ENCODE data around the gene CTAG1B.
"Not testable (repeated sequence)": the region's sequence is repeated elsewhere in the genome, so short reads cannot be mapped to it uniquely, and the experiment has no call there.

CTAG1B gene

DNA sequence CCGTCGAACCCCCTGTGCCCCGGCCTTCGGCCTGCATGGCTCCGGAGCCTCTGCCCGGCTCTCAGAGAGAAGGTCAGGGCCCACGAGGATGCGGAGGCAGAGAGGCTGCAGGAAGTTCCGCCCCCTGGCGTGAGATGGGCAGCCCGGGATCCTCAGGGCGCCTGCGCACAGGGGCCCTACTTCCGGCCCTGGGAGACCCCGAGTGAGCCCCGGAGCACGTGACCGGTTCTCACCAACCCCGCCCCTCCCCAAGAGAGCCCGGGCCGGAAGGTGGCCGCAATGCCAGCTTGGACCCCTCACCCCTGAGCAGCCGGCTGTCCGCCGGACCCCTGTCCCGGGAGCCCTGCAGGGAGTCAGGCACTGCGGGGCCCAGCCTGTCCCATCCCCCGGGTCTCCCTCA lies at the start of gene CTAG1B:
Gene CTAG1B (minus strand): TSS at position 101 of the 400 bp plus-strand sequence. CDS start 64 bp downstream, at position 37.
- not testable (repeated sequence) for DNase-seq (ENCODE audit: insufficient read length, low spot score); FAIRE-seq

DNA sequence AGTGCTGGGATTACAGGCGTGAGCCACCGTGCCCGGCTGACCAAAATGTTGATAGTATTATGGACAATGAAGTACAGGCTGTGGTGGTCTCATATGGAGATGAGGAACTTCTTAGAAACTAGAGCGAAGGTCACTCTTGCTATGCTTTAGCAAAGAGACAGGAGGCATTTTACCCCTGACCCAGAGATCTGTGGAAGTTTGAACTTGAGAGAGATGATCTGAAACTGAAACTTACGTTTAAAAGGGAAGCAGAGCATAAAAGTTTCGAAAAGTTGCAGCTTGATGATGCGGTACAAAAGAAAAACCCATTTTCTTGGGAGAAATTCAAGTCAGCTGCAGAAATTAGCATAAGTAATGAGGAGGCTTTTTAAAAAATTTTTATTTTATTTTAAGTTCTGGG lies 42.8 kb upstream of the CTAG1B start:
- DNase-seq (ENCODE audit: insufficient read length, low spot score) (no peak), FAIRE-seq (no peak)
- TF ChIP-seq, protein P1, sequence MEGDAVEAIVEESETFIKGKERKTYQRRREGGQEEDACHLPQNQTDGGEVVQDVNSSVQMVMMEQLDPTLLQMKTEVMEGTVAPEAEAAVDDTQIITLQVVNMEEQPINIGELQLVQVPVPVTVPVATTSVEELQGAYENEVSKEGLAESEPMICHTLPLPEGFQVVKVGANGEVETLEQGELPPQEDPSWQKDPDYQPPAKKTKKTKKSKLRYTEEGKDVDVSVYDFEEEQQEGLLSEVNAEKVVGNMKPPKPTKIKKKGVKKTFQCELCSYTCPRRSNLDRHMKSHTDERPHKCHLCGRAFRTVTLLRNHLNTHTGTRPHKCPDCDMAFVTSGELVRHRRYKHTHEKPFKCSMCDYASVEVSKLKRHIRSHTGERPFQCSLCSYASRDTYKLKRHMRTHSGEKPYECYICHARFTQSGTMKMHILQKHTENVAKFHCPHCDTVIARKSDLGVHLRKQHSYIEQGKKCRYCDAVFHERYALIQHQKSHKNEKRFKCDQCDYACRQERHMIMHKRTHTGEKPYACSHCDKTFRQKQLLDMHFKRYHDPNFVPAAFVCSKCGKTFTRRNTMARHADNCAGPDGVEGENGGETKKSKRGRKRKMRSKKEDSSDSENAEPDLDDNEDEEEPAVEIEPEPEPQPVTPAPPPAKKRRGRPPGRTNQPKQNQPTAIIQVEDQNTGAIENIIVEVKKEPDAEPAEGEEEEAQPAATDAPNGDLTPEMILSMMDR (IDR thresholded peaks at IDR 0.05; ENCODE audit: insufficient read depth, missing control alignments), result no peak

DNA sequence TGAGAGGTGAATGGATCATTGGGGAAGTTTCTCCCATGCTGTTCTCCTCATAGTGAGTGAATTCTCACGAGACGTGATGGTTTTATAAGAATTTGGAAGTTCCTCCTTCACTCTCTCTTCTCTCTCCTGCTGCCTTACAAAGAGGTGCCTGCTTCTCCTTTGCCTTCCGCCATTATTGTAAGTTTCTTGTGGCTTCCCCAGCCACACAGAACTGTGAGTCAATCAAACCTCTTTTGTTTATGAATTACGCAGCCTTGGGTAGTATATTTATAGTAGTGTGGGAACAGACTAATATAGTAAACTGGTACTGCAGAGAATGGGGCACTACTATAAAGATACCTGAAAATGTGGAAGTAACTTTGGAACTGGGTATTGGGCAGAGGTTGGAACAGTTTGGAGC lies 42.1 kb upstream of the CTAG1B start:
- TF ChIP-seq, protein P1 (IDR thresholded peaks at IDR 0.05; ENCODE audit: insufficient read depth, missing control alignments), result no peak
- FAIRE-seq, result no peak
- no peak for DNase-seq (ENCODE audit: insufficient read length, low spot score)

DNA sequence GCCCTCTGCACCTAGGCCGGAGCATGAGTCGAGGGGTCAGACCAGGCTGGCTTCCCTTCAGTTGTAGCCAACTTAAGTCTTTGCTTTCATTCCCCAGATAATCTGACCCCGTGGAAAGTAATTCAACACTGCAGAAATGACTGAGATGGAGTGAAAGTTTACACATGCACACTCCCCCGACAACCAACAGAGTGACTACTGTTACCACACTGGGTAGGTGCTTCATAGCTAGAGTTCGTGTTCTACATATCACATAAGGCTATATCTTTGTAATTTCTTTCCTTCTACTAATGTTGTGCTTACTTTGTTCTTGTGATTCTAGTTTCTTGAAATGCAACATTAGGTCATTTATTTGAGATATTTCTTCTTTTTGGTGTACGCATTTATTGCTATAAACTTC lies 41.5 kb upstream of the CTAG1B start:
- DNase-seq (ENCODE audit: insufficient read length, low spot score) (no peak), FAIRE-seq (no peak)
- TF ChIP-seq, protein P1 (IDR thresholded peaks at IDR 0.05; ENCODE audit: insufficient read depth, missing control alignments), result no peak

DNA sequence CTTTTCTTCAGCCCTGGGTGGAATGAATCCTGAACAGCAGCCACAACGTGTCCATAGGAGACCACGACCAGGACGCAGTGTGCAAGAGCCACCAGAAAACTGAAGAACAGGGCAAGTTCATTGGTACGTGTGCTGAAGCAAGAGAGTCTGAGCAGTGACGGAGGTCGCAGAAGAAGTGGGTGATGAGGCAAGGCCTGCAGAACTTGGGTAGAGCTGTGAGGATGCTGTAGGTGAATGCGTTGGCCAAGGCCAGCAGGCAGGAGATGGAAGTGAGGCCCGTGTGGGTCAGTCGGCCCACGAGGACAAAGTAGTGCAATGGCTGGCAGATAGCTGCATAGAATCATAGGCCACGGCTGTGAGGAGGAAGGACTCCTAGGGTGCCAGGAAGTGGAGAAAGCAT lies 39.9 kb upstream of the CTAG1B start:
- TF ChIP-seq, protein P1 (IDR thresholded peaks at IDR 0.05; ENCODE audit: insufficient read depth, missing control alignments), result no peak
- DNase-seq (ENCODE audit: insufficient read length, low spot score) (no peak), FAIRE-seq (no peak)

DNA sequence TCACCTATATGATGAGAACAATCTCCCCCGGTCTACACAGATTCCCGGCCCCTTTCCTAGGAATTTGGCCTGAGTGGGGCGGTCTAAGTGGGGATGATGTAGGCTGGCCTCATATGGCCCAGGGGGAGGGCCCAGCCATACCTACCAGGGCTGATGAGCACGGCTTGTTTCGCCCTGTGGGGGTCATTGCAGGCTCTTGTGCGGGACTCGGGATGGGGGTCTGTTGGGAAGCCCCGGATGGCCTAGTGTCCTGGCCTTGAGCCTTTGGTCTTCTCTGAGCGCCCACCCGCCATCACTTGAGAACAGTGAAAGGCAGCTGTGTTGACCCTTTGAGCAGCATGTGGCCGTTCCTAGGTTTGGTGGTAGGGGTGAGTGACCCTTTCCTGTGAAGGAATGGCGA lies 39.1 kb upstream of the CTAG1B start:
- FAIRE-seq, result no peak
- TF ChIP-seq, protein P1 (IDR thresholded peaks at IDR 0.05; ENCODE audit: insufficient read depth, missing control alignments), result no peak
- DNase-seq (ENCODE audit: insufficient read length, low spot score), result no peak

DNA sequence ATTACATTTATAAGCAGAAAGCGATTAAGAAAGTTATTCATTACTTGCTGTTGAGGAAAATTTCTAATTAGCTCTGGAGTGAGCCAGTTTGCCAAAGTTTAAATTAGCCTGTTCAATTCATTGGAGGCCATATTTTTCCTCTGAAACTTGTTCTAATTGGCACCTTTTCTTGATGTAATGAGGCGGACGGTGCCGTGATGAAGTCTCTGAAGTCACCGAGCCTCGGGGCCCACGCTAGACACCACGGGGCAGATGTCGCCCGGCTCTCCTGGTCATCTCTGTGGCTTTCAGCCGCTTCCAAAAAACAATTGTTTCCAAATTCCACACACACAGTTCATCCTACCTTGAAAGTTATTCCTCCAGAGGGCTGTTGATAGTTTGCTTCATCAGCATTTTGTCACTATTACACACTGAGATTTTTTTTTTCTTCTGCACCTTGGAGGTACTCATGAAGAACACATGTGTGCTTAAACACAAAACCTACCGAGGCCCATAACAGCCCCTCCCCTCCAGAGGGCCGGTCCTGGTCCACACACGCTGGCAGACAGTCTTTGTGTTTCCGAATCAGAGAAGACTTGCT lies 38.2 kb upstream of the CTAG1B start:
- no peak for DNase-seq (ENCODE audit: insufficient read length, low spot score)
- TF ChIP-seq, protein P1 (IDR thresholded peaks at IDR 0.05; ENCODE audit: insufficient read depth, missing control alignments), result no peak
- FAIRE-seq, result no peak

DNA sequence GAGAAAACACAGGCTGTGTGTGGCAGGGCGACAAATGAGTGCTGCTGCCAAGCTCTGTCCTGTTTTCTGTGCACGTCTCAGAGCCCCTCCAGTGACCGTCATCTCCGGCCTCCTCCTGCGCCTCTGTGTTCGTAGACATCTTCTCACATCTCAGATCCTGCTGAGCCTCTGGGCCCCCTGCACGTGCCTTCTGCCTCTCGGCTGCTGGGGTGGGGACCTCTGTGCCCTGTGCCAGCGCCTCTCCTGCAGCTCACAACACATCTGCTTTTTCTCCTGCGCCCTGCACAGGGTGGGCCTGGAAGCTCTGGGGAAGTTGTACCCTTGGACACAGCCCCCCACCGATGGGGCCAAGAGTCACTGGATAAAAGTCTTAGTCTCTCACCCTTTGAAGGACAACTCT lies 36.7 kb upstream of the CTAG1B start:
- TF ChIP-seq, protein P1 (IDR thresholded peaks at IDR 0.05; ENCODE audit: insufficient read depth, missing control alignments), result no peak
- DNase-seq (ENCODE audit: insufficient read length, low spot score) (no peak), FAIRE-seq (no peak)
